Activated CD4-positive, alpha-beta T cell treated with anti-CD3 and anti-CD28 coated beads for 36 hours (primary cell): ENCODE results near the gene OLFM4. TPM values are rescaled to one million over a fixed set of nuclear protein-coding genes. Genes with fewer than 3 reads are reported as not detected.

Source experiments
- ATAC-seq: fragments of 200-7000 bp; cut with Tn5 transposase; one replicate; pipeline ENCODE4 v1.10.0; 2021; ENCODE audit warnings: mild to moderate bottlenecking, moderate library complexity
- CTCF ChIA-PET: fragments of 350-600 bp; sonication (Branson Sonifier 250); formaldehyde crosslinking; loops from one replicate; lab custom pipeline; 2021; ENCODE audit warnings: antibody characterized with exemption; lab: Charles Lee
- POLR2A ChIA-PET: fragments of 350-600 bp; sonication (Branson Sonifier 250); formaldehyde crosslinking; loops from one replicate; lab custom pipeline; 2021; ENCODE audit warnings: antibody characterized with exemption, inconsistent platforms; lab: Charles Lee
- DNase-seq: peaks from one replicate; pipeline ENCODE4 v3.0.0-alpha.2; 2020
- H3K27ac Mint-ChIP-seq: one replicate; pipeline ENCODE4 v1.8.0; 2021; ENCODE audit warnings: mixed read lengths
- H3K27me3 Mint-ChIP-seq: one replicate; pipeline ENCODE4 v1.8.0; 2021; ENCODE audit warnings: mixed read lengths
- H3K36me3 Mint-ChIP-seq: one replicate; pipeline ENCODE4 v1.8.0; 2021; ENCODE audit warnings: low read depth, mixed read lengths
- H3K4me1 Mint-ChIP-seq: one replicate; pipeline ENCODE4 v1.8.0; 2021; ENCODE audit warnings: mixed read lengths
- H3K4me3 Mint-ChIP-seq: one replicate; pipeline ENCODE4 v1.8.0; 2021; ENCODE audit warnings: mild to moderate bottlenecking, moderate library complexity, mixed read lengths
- H3K9me3 Mint-ChIP-seq: one replicate; pipeline ENCODE4 v1.8.0; 2021; ENCODE audit warnings: low read depth, mixed read lengths
- intact Hi-C, 2 experiments: fragments of 100-400 bp; cut with DNase I in 1 of 2; cut with micrococcal nuclease in 1 of 2; formaldehyde crosslinking; loops; one replicate each; pipeline versions ENCODE4 v1.14.2 to v1.15.1; 2022 to 2024; cut with DNase I, micrococcal nuclease
- total RNA-seq, 2 experiments: library from RNA; stranded (reverse); gene quantifications; one replicate each; pipeline ENCODE4 v1.2.3, GENCODE V29; 2021

OLFM4 gene
- total RNA-seq, 2 experiments from 2014 or later = not detected

DNA sequence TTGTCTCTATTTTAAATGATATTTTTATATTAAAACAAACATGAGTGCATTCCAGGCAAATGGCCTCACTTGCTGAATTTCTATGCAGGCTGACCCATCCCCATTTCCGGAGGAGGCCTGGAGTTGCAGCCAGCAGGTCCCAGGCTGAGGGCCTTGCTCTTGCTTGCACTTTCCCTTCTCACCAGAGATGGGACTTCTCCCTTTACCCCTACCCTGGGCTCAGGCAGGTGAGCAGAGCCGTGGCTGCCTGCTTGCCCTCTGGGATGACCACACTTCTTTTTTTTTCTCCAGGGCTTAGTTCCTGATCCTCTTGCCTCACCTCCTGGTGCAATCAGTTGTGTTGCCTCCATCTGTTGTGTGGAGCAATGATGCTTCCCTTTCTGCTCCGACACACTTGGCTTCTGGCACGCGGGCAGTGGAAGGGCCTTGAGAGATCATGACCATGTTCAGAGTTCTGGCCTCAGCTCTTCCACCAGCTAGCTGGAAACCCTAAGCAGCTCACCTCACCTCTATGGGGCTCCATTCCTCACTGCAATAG is 11.1 kb upstream of the OLFM4 start:
- POLR2A ChIA-PET = no interaction called here
- H3K27ac Mint-ChIP-seq = no peak overlapping the region

DNA sequence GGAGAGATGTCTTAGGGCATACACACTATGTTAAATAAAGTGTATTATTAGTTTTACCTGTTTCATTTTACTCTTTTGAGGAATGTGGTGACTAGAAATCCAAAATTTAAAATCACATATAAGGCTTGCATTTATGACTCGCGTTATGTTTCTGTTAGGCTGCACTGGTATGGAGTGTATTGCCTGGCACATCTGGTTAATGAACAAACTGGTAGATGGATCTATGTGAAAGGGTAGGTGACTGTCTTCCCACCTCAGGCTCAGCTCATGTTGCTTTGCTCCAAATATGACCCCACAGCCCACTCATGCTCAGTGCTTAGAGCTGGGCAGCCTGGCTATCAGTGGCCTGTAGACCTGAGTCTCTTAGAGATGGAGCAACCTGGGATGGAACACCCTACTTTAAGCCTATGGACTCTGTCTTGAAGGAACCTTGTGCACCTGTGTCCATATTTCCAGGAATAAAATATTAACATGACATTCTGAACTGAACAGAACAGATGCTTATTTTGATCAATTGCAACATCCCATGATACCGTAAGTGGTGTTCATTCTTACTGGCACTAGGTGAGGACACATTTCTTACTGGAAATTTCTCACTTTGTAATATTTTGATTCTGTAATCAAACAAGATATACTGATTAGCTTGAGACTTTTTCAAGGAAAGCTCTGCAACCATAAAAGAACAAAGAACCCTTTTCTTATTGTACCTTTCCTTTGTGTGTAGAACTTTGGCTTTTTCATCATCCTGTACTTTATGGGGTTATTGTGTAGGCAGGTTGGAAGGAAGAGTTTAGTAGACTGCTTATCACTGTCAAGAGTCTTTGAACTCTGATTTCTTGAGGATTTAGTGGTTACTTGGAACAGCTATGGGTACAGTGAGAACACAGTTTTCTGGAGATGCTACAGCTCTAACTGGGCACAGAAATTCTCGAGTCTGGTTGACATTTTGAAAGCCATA is 9.6 kb upstream of the OLFM4 start:
- Mint-ChIP-seq H3K4me1 (no peaks in the 10 kb centered on the region), H3K9me3 (no peaks in the 10 kb centered on the region), H3K36me3 (no peaks in the 10 kb centered on the region), H3K27ac (no peak overlapping the region), H3K27me3 (peaks cover 9% of the 10 kb centered on the region), H3K4me3 (no peak overlapping the region)
- ChIA-PET CTCF (interaction anchor here (0.8 kb wide), 1 partner anchor 17 kb away, joined by 3 read pairs; no protein-coding TSS in a partner anchor), POLR2A (no interaction called here)
- DNase-seq (no peak), ATAC-seq (no peak)
- intact Hi-C loops = no loop called here

More for the DNA sequence above, 11.1 kb upstream of the OLFM4 start:
- H3K4me1 Mint-ChIP-seq = no peaks in the 10 kb centered on the region
- H3K27me3 Mint-ChIP-seq = peaks cover 10% of the 10 kb centered on the region
- H3K36me3 Mint-ChIP-seq = no peaks in the 10 kb centered on the region
- H3K9me3 Mint-ChIP-seq = no peaks in the 10 kb centered on the region
- DNase-seq (no peak), ATAC-seq (no peak)
- CTCF ChIA-PET = no interaction called here
- intact Hi-C loops = no loop called here
- H3K4me3 Mint-ChIP-seq = no peak overlapping the region

- CTCF ChIA-PET = no interaction called here
- DNase-seq = no peak
- Mint-ChIP-seq H3K27me3 (peaks cover 4% of the 10 kb centered on the region), H3K4me3 (no peak overlapping the region), H3K9me3 (no peaks in the 10 kb centered on the region), H3K27ac (no peak overlapping the region), H3K4me1 (no peaks in the 10 kb centered on the region), H3K36me3 (no peaks in the 10 kb centered on the region)
- ATAC-seq = no peak
- POLR2A ChIA-PET = no interaction called here
- intact Hi-C loops = no loop called here
Measured at GRCh38 chr13:53020764-53021335, 7.8 kb upstream of the OLFM4 start.

DNA sequence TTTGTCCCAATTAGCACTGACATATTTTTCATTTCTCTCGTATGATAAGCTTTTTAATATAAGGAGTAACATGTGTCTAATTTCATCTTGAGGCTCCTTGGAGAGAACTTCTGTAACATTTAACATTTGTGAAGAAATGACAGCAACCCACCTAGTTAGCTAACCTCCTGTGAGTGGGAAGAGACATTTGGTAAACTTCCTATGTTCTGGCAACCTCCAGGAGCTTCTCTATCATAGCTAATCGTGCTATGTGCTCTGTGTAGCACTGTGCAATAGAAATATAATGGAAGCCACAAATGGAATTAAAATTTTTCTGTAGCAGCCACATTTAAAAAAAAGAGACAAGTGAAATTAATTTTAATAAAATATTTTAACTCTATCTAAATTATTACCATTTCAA is 5.4 kb upstream of the OLFM4 start:
- ChIA-PET CTCF (no interaction called here), POLR2A (no interaction called here)
- Mint-ChIP-seq H3K4me3 (no peak overlapping the region), H3K4me1 (no peaks in the 10 kb centered on the region), H3K36me3 (no peaks in the 10 kb centered on the region), H3K27ac (no peak overlapping the region), H3K27me3 (peaks cover 6% of the 10 kb centered on the region), H3K9me3 (no peaks in the 10 kb centered on the region)
- DNase-seq (no peak), ATAC-seq (no peak)
- intact Hi-C loops = no loop called here

GRCh38 chr13:53028063-53028462 is 550 bp upstream of the OLFM4 start:
- DNase-seq (no peak), ATAC-seq (no peak)
- no peak overlapping the region for H3K27ac Mint-ChIP-seq
- no peak overlapping the region for H3K4me3 Mint-ChIP-seq
- H3K27me3 Mint-ChIP-seq = peaks cover 3% of the 10 kb centered on the region
- CTCF ChIA-PET = interaction anchor here (0.6 kb wide), 1 partner anchor 895 kb away, joined by 3 read pairs; no protein-coding TSS in a partner anchor
- no peaks in the 10 kb centered on the region for H3K36me3 Mint-ChIP-seq
- intact Hi-C loops = no loop called here
- POLR2A ChIA-PET = no interaction called here
- no peaks in the 10 kb centered on the region for H3K9me3 Mint-ChIP-seq
- no peaks in the 10 kb centered on the region for H3K4me1 Mint-ChIP-seq

DNA sequence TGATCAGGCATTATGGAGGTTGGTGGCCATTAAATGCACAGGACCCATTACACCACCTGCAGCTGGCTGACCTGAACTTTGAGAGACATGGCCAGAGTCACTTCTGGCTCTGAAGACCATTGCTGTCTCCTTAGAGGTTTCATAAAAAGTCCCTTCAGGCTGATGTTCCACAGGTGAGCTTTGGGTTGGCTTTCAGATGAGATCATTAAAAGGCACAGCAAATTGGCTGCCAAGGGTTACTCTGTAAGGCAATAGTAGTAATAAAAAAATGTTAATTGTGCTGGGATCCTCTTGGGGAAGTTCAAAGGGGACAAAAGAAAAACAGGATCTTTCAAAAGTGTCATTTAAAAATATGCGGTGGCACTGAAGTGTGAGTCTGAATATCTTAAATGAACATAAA is 4.2 kb downstream of the OLFM4 start:
- intact Hi-C loops = no loop called here
- Mint-ChIP-seq H3K27me3 (peaks cover 7% of the 10 kb centered on the region), H3K4me3 (no peak overlapping the region), H3K27ac (no peak overlapping the region), H3K9me3 (no peaks in the 10 kb centered on the region), H3K36me3 (no peaks in the 10 kb centered on the region), H3K4me1 (no peaks in the 10 kb centered on the region)
- ChIA-PET POLR2A (no interaction called here), CTCF (interaction anchor here (0.7 kb wide), 1 partner anchor 35 kb away, joined by 3 read pairs; no protein-coding TSS in a partner anchor)
- DNase-seq (no peak), ATAC-seq (no peak)

- peaks cover 12% of the 10 kb centered on the region for H3K27me3 Mint-ChIP-seq
- no peaks in the 10 kb centered on the region for H3K36me3 Mint-ChIP-seq
- POLR2A ChIA-PET = no interaction called here
- H3K4me1 Mint-ChIP-seq = no peaks in the 10 kb centered on the region
- intact Hi-C loops = no loop called here
- ATAC-seq = no peak
- no peak for DNase-seq
- no peak overlapping the region for H3K27ac Mint-ChIP-seq
- CTCF ChIA-PET = no interaction called here
- H3K4me3 Mint-ChIP-seq = no peak overlapping the region
- no peaks in the 10 kb centered on the region for H3K9me3 Mint-ChIP-seq
Measured at GRCh38 chr13:53038993-53039392, 10.4 kb downstream of the OLFM4 start.

GRCh38 chr13:53041968-53042516 is 13.4 kb downstream of the OLFM4 start:
- Mint-ChIP-seq H3K36me3 (no peaks in the 10 kb centered on the region), H3K27ac (no peak overlapping the region), H3K4me3 (no peak overlapping the region), H3K9me3 (no peaks in the 10 kb centered on the region), H3K4me1 (no peaks in the 10 kb centered on the region), H3K27me3 (peaks cover 7% of the 10 kb centered on the region)
- no peak for ATAC-seq
- POLR2A ChIA-PET = no interaction called here
- CTCF ChIA-PET = interaction anchor here (2.0 kb wide), 1 partner anchor 74 kb away, joined by 6 read pairs; no protein-coding TSS in a partner anchor
- intact Hi-C loops = no loop called here
- DNase-seq = no peak

- Mint-ChIP-seq H3K27ac (no peak overlapping the region), H3K27me3 (peaks cover 8% of the 10 kb centered on the region), H3K9me3 (no peaks in the 10 kb centered on the region), H3K4me1 (no peaks in the 10 kb centered on the region), H3K36me3 (no peaks in the 10 kb centered on the region), H3K4me3 (no peak overlapping the region)
- POLR2A ChIA-PET = no interaction called here
- CTCF ChIA-PET = interaction anchor here (2.0 kb wide), 1 partner anchor 75 kb away, joined by 6 read pairs; no protein-coding TSS in a partner anchor
- intact Hi-C loops = no loop called here
- DNase-seq = no peak
- no peak for ATAC-seq
Measured at GRCh38 chr13:53042877-53043276, 14.3 kb downstream of the OLFM4 start.

GRCh38 chr13:53043398-53043797 is 14.8 kb downstream of the OLFM4 start:
- H3K4me3 Mint-ChIP-seq = no peak overlapping the region
- no peaks in the 10 kb centered on the region for H3K36me3 Mint-ChIP-seq
- CTCF ChIA-PET = interaction anchor here (2.0 kb wide), 1 partner anchor 76 kb away, joined by 6 read pairs; no protein-coding TSS in a partner anchor
- intact Hi-C loops = no loop called here
- H3K27ac Mint-ChIP-seq = no peak overlapping the region
- no peak for ATAC-seq
- DNase-seq = no peak
- H3K27me3 Mint-ChIP-seq = peaks cover 8% of the 10 kb centered on the region
- POLR2A ChIA-PET = no interaction called here
- H3K9me3 Mint-ChIP-seq = no peaks in the 10 kb centered on the region
- no peaks in the 10 kb centered on the region for H3K4me1 Mint-ChIP-seq

DNA sequence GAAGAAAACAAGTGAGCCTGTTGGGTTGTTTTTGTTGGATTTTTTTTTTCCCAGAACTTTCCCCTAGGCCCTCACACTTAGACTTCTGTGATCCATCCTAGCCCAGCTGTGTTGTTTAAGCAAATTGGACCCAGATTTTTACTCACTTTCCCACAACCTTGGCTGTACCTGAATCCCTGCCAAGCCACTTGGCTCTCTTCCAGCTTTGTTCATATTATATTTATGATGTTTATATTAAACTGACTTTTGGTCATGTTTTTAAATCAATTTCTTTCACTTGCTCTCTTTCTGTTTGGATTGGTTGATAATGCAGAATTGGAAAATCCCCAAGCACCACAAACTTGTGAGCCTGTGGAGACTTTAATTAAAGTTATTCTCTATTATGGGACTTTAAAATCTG is 16.6 kb downstream of the OLFM4 start:
- H3K27me3 Mint-ChIP-seq = peaks cover 6% of the 10 kb centered on the region
- no peaks in the 10 kb centered on the region for H3K36me3 Mint-ChIP-seq
- ATAC-seq = no peak
- ChIA-PET POLR2A (no interaction called here), CTCF (no interaction called here)
- no peak overlapping the region for H3K4me3 Mint-ChIP-seq
- intact Hi-C loops = no loop called here
- no peak for DNase-seq
- no peaks in the 10 kb centered on the region for H3K9me3 Mint-ChIP-seq
- H3K27ac Mint-ChIP-seq = no peak overlapping the region
- H3K4me1 Mint-ChIP-seq = no peaks in the 10 kb centered on the region
